DLD1 (cell line): ENCODE data around the gene RNF157.

Source experiments
- in situ Hi-C: cut with HindIII; loops from 2 replicates; pipeline ENCODE4 v1.10.0; 2017; ENCODE audit warnings: low sequenced_read_pairs

RNF157 gene

DNA sequence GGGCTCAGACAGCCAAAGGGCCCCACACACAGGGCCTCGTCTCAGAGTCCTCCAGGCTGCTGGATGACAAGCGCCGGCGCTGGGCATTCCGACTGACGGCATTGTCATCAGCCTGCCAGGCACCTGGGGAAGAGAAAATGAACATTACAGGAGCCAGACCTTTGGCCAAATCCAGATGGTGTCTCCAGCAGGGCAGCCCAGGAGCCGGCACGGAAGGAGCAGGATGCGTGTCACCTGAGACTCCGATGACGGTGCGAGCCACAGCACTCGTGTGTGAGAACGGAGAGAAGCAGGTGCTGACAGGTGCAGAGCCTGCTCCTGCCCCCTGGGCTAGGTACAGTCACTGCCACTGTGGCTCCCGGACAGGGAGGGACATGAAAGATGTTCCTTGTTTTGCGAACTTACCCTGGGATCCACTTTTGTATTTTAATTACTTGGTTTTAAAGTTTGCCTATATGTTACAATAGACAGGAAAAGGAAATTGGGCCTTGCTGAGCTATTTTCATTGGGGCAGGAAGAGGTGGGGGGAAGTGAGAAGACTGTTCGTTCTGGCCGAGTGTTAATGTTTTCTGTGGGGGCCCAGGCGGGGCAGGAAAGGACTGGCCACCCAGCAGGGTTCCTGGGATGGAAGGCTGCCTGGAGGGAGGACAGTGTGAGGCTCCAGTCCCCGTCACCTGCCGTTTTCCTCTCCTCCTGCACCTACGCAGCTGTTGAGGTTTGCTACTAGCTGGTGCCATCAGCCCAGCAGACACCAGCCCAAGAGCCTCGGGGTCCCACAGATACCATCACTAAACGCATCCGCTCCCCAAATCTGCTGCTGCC, 94.9 kb downstream of the RNF157 start:
- in situ Hi-C loops: no loop called here

DNA sequence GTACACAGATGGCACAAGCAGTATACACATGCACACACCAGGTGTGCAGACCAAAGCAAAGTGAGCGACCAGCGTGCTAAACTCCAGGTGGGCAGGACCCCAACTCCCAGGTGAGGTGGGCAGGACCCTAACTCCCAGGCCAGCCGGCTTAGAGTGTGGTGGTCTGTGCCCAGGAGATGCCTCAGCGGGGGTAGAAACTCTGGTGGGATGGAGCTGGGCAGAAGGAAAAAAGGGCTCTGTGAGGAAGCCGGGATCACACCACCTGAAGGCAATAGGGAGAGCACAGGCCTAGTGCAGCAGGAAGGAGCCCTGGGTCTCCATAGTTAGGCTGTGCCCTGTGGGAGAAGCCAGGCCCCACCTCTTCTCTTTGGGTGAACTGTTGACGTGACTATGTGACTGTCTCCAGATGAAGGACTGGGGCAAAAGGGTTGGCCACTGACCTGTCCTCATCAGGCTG, 97.7 kb downstream of the RNF157 start:
- in situ Hi-C loops: no loop called here

DNA sequence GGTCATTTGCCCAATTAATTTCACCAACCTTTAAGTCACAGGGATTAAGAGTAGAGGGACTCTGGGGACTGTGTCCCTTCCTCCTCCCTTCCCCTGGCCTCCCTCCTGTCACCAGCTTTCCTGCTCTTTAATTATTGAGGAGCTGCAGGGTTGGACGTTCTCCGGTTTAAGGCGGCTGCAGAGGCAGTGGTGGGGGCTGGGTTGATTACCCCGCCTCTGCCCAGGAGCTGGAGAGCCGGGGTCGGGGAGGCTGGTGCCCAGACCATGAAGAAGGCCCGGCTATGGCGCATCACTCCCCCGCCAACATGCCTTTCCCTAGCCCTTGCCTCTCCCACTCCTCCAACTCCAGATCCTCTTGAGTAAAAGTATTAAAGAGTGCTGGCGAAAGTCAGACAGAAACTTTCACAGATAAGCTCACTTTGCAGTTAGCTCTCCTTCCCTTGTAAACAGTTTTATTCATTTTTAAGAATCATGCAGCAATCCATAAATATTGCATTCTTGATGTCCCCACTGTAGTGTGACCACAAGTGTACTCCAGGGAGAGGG, 98.2 kb downstream of the RNF157 start:
- in situ Hi-C loops: no loop called here

DNA sequence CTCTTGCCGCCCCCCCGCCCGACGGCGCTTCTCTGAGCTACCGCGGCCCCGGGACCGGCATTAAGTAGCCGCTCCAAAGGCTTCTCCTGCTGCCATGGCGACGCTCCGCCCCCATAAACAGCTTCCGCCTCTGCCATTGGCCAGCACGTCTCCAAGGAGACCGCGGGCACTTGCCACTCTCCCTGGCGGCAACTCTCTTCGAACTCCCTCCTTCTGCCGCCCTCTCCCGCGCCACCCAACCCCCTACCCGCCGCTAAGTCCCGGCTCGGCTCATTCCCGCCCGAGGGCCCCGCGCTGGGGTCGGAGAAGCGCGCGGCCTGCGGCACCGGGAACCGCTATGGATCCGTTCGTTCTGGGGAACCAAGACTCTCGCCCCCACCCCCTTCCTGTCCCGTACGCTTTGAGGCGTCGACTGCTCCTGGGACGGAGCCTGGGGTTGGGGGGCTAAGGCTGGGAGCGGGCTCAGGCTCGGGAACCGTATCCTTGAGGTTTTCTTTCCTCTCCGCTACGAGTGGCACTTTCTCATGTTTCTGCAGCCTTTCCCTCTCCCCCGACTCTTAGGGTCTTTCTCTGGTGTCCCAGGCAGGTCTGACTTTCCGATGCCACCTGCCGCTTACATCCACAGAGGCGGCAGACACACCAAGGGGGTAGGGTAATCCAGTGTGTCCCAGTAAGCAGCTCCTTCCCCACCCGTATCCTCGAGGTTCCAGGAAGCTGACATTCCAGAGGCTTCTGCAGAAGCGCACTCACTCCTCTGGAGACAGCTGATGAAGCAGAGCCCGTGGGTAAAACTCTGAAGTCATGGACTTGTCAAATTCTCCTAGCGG, 98.9 kb downstream of the RNF157 start, which contains the start of gene FOXJ1:
Gene FOXJ1 (minus strand): TSS at position 34 of the 827 bp plus-strand sequence. CDS start 850 bp downstream, outside the sequence.
- in situ Hi-C loops: no loop called here

DNA sequence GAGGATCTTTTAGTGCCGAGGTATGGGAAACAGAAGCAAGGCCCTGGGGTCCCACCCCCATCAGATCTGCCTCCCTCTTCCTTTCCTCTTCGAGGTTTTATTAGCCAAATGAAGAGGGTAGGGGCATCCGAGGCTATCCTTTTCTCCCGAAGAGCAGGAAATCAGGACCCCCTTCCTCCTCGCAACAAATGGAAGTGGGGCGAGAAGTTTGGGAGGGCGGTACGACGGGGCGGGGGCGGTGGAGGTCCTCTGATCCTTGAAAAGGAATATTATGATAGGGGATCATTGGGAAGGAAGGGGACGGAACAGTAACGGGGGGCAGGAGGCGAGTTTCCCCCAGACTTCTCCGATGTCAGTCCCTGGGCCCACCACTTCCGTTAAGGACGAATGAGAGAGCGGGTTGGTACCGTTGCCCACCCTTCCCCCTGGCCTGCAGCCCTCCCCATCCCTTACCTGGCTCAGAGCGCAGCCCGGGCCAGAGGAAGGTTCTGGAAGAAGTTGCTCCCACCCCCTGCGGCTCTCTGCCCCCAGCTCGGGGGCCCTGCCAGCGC, 99.6 kb downstream of the RNF157 start:
- in situ Hi-C loops: no loop called here

DNA sequence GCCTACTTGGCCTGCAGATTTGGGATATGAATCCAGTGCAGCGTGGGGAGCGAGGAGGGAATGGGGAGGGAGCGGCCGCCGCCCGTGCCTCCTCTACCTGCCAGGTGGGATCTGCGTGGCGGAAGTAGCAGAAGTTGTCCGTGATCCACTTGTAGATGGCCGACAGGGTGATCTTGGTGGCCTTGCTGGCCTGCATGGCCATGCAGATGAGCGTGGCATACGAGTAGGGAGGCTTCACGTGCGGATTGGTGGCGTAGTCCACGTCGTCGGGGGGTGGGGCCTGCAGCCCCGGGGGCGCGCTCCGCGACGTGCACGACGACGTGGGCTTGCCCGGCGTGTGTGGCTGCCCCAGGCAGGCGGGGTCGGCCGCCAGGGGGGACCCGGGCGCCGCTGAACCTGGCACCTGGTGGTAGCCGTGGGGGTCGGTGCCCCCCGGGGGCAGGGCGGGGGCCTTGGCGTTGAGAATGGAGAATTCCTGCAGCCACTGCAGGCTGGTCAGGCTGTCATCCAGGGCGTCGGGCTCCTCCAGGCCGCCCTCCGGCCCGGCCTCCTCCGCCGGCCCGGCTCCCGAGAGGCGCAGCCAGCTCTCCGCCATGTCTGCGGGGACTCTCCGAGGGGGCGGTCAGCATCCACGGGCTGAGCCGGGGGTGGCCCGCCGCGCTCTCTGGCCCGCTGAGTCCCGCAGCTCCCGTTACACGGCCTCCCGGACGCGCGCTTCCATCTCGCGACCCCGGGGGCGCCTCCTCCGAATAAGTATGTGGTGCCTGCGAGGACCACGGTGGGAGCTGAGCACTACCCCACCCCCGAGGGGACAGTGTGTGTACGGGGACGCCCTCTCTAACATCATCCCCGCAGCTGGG, 100.3 kb downstream of the RNF157 start:
- in situ Hi-C loops: no loop called here

DNA sequence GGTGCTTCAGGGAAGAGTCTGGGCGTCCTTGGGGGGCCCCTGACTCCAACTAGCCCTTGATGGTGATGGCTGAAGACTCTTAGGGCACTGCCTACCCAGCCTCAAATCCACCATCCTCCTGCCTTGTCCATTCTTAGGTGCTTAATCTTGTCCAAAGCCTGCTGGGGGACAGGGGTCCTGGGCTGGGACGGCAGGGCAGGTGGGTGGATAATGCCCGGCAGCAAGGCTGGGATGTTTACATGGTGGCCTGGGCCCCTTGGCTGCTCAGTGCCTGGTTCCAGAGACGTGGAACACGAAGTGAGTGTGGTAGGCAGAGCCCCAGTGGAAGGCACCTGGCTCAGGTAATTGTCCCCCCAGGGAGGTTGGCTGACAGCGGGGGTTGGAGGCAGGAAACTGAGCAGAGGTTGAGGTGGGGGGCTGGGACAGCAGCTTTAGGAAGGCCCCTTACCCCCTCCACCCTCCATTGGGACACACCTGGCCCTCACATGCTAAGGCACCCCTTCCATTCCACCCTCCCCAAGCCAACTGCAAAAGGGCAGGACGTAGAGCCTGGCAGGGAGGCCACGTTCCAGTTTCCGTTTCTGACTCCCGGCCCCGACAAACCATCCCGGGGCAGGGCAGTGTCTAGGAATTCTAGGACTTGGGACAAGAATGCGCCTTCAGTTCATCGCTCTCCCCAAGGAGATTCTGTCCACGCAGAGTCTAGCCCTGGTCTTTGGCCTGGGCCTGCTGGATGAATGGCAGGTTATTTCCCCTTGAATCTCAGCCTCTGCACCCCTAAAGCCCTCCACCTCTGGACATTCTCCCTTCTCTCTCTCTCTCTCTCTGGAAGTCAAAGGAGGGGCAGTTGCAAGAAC, 101.2 kb downstream of the RNF157 start:
- in situ Hi-C loops: no loop called here

DNA sequence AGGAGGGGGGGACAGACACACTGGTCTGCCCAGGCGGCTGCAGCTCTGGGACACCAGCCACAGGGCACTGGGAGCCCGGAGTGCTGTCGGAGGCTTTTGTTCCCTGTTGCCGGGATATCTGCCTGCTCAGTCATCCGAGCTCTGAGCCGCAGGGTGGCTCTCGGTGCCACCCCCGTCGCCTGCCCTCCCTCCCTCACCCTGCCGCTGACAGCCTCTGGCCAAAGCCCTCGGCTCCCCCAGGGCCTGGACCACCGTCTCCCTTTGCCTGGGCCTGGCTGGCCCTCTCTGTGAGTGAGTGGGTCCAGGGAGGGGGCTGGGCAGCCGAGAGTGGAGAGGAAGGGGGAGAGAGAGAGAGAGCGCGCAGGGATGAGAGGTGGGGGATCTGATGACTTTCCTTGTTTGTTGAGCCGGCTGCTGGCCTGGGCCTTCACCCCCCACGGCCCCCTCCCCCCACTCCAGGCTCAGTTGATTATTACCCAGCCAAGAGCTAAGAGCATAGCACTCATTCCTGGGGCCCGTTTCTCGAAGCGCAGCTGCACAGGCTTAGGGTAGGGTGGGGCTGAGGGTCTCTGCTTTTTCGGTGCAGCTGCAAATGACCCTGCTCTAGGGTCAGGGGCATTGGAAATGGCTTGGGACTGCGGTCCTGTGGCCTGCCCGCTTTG, 101.9 kb downstream of the RNF157 start:
- in situ Hi-C loops: no loop called here

DNA sequence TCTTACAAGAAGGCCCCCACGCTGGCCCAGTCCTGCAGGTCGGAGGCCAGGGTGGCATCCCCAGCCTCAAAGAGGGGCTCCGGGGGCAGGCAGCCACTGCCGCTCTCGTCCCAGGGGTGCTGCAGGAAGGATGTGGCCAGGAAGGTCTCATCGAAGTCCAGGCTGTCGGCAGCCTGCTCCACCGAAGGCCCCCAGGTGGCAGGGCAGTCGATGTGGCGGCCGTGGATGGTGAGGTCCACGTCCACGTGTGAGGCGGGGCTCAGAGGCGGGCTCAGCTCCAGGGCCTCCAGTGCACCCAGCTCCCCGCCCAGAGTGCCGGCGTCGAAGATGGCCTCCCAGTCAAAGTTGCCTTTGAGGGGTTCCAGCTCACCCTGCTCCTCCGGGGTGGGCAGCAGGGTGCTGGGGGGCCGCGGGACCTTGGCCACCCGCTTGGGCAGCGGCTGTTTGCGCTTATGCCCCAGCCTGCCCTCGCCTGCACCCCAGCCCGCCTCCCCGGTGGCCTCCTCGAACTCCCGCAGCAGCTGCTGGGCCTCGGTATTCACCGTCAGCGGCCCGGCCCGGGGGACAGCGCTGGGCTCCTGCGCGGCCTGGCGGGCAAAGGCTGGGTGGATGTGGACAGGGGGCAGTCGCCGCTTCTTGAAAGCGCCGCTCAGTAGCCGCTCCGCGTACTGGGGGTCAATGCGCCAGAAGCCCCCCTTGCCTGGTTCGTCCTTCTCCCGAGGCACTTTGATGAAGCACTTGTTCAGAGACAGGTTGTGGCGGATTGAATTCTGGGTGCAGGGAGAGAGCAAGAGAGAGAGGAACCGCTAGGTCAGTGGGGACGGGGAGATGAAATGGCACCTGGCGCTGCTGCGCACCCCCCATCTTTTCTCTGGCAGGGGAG, 102.7 kb downstream of the RNF157 start:
- in situ Hi-C loops: no loop called here

DNA sequence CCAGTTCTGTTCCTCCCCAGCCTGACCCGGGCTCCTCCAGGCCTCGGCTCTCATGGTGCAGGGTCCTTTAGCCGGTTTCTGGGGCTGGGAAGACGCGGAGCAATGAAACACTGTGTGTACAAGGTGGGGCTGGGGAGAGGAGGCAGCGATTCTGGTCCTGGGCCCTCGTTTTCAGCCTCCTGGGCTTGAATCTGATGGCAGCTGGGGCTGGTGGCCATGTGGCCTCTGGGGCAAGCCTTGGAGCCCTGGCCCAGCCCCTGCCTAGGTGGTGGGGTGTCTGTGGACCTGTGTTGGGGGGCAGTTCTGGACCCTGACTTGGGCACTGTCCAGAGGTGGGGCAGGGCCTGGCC, 103.3 kb downstream of the RNF157 start:
- in situ Hi-C loops: no loop called here

DNA sequence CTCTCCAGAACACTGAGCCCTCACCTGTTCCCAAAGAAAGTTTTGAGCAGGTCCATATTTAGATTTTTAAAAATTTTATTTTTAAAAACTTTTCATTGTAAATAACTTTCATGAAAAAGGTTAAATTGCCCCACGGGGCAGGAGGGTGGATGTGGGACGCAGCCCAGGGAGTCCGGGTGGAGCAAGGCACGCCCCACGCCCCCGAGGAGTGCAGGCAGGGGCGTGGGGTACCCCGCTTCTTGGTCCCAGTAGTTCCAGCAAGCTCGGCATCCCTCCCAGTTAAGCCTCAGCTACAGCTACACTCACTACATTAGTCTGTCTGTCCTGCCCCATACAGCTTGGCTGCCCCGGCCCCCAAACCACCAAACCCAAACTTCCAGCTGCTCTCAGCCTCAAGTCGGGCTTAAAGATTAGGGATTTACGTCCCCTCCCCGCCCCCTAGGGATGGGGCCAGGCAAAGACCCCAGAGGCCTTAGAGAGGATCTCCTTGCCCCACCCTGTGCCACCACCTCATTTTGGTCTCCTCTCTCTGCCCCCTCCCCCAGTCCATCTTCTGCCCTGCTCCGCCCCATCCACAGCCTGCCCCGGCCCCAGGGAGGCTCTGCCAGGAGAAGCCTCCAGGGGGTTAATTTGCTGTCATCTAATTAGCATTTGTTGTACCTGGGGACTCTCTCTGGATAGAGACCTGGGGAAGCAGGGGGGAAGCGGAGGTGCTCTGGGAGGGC, 103.9 kb downstream of the RNF157 start:
- in situ Hi-C loops: no loop called here

DNA sequence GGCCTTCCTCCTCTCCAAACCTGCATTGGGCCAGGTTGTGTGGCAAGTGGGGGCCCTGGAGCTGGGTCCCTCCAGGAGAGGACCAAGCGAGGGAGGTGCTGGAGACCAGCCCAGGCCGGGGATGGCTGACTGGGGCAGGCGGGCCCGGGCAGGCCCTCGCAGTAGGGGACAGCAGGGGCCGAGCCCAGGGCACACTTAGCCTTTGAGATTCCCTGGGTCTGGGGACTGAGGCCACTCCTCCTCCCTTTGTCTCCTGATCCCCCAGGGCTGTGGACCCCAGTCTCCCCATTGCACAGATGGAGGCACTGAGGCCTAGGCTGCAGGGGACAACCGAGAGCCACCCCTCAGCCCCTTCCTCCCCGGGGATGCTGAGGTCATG, 104.5 kb downstream of the RNF157 start:
- in situ Hi-C loops: no loop called here

DNA sequence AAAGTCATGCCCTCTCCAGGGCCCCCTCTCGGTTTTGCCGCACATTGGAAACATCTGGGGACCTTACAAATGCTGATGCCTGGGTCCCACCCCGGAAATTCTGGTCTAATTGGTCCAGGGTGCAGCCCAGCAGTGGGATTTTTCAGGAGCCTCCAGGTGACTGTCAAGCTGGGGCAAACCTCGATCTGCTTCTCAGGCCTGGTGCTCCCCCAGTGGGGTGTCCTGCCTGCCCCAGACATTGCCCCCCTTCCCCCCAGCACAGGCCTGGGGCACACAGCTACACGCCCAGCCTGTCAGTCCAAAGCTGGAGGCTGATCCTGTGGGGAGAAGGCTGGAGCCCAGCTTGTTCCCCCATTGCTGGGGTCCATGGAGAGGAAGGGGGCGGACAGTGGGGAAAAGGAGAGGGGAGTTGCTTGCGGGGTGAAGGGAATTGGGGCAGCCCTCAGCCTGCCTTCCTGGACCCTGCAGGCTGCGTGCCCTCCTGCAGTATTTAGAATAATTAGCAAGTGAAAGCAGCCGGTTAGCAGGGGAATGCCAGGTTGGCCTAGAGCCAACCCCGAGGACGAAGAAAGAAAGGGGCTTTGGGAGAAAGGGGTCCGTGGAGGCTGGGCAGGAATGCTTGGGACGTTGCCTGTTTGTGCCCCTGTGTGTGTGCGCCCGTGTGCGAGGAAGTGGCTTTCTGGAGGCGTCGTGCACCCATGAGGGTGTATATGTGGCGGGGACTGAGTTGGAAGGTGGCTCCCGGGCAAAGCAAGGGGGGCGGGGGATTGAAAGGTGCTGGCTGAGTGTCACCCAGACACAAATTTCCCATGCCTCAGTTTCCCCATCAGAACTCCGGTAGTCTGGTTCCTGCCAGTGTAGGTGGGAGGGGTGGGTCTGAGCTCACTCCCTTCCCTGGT, 105.1 kb downstream of the RNF157 start:
- in situ Hi-C loops: no loop called here

DNA sequence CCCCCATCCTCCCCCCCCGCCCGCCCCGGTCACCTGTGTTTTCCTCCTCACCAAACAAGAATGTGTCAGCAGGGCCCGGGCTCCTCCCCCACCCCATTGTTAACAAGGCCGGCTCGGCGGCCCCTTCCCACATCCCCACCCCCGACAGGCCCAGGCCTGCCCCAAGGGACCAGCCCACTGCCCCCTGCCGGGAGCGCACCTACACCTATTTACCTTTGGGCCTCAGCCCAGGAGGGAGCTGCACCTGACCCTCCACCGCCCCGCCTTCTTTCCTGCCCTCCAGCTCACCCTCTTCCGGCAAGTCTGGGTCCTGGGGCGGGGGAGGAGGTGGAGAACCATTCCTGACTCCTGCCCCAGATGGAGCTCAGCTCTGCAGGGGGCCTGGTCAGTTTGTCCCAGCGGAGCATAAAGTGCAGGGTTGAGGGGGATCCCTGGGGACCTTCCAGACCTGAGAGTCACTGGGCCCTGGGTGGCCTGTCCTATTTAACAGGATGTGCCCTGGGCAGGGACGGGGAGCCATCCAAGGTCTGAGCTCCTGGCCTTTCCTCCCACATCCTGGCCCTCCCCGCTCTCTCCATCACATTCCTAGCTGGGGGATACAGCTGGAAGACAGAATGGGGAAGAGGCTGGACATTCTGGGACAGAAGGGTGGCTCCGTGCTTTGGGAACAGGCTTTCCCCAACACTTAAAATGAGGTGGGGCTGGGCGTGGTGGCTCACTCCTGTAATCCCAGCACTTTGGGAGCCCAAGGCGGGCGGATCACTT, 107.5 kb downstream of the RNF157 start:
- in situ Hi-C loops: no loop called here

DNA sequence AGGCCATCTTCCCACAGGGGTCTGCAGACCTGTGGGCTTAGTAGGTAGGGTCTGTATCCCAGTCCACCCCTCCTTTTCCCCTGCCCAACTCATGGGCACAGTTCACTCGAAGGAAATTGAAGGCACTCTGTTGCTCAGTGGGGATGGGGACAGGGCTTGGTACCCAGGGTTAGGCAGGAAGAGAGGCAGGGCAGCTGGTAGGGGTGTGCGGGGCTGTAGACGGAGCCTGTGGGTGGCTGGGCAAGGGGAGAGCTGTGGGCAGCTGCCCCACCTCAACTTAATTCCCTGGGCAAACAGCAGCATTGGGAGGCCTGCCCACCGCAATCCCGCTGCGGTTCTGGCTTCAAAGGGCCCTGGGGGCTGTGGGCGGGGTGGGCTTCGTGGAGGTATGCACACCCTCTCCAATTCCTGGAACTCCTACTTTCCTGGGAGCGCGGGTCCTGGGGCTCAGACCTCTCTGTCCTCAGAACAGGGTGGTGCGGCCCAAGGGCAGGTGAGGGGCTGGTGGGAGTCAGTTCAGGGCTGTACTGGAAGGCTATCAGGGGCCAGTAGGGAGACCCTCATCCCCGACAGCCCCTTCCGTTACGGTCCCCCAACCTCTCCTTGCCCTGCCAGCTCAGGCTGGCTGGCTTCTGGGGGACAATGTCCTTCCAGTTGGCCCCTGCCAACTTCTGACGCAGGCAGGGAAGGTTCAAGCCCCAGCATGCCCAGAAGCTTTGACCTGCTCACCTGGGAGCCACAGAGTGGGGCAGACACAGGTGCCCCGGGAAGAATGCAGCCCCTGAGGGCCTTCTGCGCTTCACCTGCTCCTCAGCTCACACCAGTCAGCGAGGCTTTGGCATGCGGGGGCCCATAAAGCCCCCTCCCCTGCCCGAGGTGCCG, 108.4 kb downstream of the RNF157 start:
- in situ Hi-C loops: no loop called here
